ENCODE data around the gene HIC1. TPM values are rescaled to one million over a fixed set of nuclear protein-coding genes. Genes with fewer than 3 reads are reported as not detected.
"Not testable (repeated sequence)": the region's sequence is repeated elsewhere in the genome, so short reads cannot be mapped to it uniquely, and the experiment has no call there.

HIC1 gene
- total RNA-seq, 4 donors from 2014 or later: 32.8 to 56.2 (median 41.6) TPM

- Histone ChIP-seq H3K36me3 (no peaks in the 10 kb centered on the region), H3K27me3 (peaks cover 16% of the 10 kb centered on the region), H3K27ac (peak overlapping the region in 2 of 4 donors; percentile 28 to 64), H3K9me3 (no peaks in the 10 kb centered on the region), H3K4me3 (no peak overlapping the region), H3K4me1 (peaks cover 0 to 14% (median 0%) of the 10 kb centered on the region in 3 donors)
- WGBS, 2 donors (ENCODE audit: low coverage in 1 of 2): 86 to 87% methylated on average over 2 to 3 of the region's 4 CpGs
- ATAC-seq: no peak
- no peak for TF ChIP-seq POLR2AphosphoS5 (IDR thresholded peaks at IDR 0.05)
- no peak for TF ChIP-seq EP300 (IDR thresholded peaks at IDR 0.05)
- TF ChIP-seq CTCF (IDR thresholded peaks at IDR 0.05): no peak
- no peak for TF ChIP-seq POLR2A (IDR thresholded peaks at IDR 0.05)
Measured at GRCh38 chr17:2012499-2012898, 42.4 kb upstream of the HIC1 start.

GRCh38 chr17:2013220-2013993 lies 41.5 kb upstream of the HIC1 start:
- not testable (repeated sequence) for H3K36me3 ChIP-seq, H3K9me3 ChIP-seq, H3K4me3 ChIP-seq, ATAC-seq, H3K27ac ChIP-seq
- H3K4me1 ChIP-seq: peaks cover 0 to 14% (median 0%) of the 10 kb centered on the region in 3 donors
- WGBS, 2 donors (ENCODE audit: low coverage in 1 of 2): 71 to 94% methylated on average over 3 to 4 of the region's 6 CpGs
- peaks cover 24% of the 10 kb centered on the region for H3K27me3 ChIP-seq

- no peak for ATAC-seq
- peaks cover 29% of the 10 kb centered on the region for H3K27me3 ChIP-seq
- H3K36me3 ChIP-seq: no peaks in the 10 kb centered on the region
- TF ChIP-seq POLR2A (IDR thresholded peaks at IDR 0.05): no peak
- no peak for TF ChIP-seq EP300 (IDR thresholded peaks at IDR 0.05)
- TF ChIP-seq POLR2AphosphoS5 (IDR thresholded peaks at IDR 0.05): no peak
- no peak for TF ChIP-seq CTCF (IDR thresholded peaks at IDR 0.05)
- no peak overlapping the region for H3K27ac ChIP-seq
- peaks cover 0 to 14% (median 0%) of the 10 kb centered on the region in 3 donors for H3K4me1 ChIP-seq
- WGBS, 2 donors (ENCODE audit: low coverage in 1 of 2): no CpG with 5 or more reads among the region's 1 CpG
- no peak overlapping the region for H3K4me3 ChIP-seq
- no peaks in the 10 kb centered on the region for H3K9me3 ChIP-seq
Measured at GRCh38 chr17:2013994-2014317, 40.9 kb upstream of the HIC1 start.

- Histone ChIP-seq H3K9me3 (no peaks in the 10 kb centered on the region), H3K4me1 (peaks cover 0 to 14% (median 0%) of the 10 kb centered on the region in 3 donors), H3K27ac (no peak overlapping the region), H3K27me3 (peaks cover 32% of the 10 kb centered on the region), H3K4me3 (no peak overlapping the region), H3K36me3 (no peaks in the 10 kb centered on the region)
- ATAC-seq: no peak
- 71% methylated on average over 12 of the region's 14 CpGs; no CpG with 5 or more reads in 1 of the 2 donors for WGBS, 2 donors (ENCODE audit: low coverage in 1 of 2)
- TF ChIP-seq EP300 (IDR thresholded peaks at IDR 0.05) (no peak), POLR2A (IDR thresholded peaks at IDR 0.05) (no peak), CTCF (IDR thresholded peaks at IDR 0.05) (no peak), POLR2AphosphoS5 (IDR thresholded peaks at IDR 0.05) (no peak)
Measured at GRCh38 chr17:2015314-2015713, 39.6 kb upstream of the HIC1 start.

GRCh38 chr17:2016494-2016893 lies 38.4 kb upstream of the HIC1 start:
- Histone ChIP-seq H3K4me1 (peaks cover 0 to 10% (median 0%) of the 10 kb centered on the region in 3 donors), H3K27me3 (peaks cover 32% of the 10 kb centered on the region), H3K36me3 (no peaks in the 10 kb centered on the region), H3K27ac (no peak overlapping the region), H3K4me3 (no peak overlapping the region), H3K9me3 (no peaks in the 10 kb centered on the region)
- TF ChIP-seq POLR2AphosphoS5 (IDR thresholded peaks at IDR 0.05): no peak
- TF ChIP-seq EP300 (IDR thresholded peaks at IDR 0.05): no peak
- no peak for TF ChIP-seq CTCF (IDR thresholded peaks at IDR 0.05)
- no peak for TF ChIP-seq POLR2A (IDR thresholded peaks at IDR 0.05)
- ATAC-seq: no peak
- WGBS, 2 donors (ENCODE audit: low coverage in 1 of 2): 80 to 100% methylated on average over 3 to 7 of the region's 20 CpGs

All from gastroesophageal sphincter (tissue), 4 donors.